H1 (cell line): Measurements from ENCODE around the gene SCNN1B. TPM values are rescaled to one million over a fixed set of nuclear protein-coding genes. Genes with fewer than 3 reads are reported as not detected.

ENCODE experiments used
- ATF3 ChIP-seq: IDR thresholded peaks from 2 replicates; pipeline ENCODE4 v1.6.1; 2011; ENCODE audit warnings: low read depth, mild to moderate bottlenecking, low read length; ENCODE audit not compliant: insufficient read depth
- JUN ChIP-seq: IDR thresholded peaks from 2 replicates; pipeline ENCODE4 v1.6.1; 2011; ENCODE audit warnings: low read depth, mild to moderate bottlenecking, improper control_type of control experiment, low read length
- KDM4A ChIP-seq: IDR thresholded peaks from one replicate; pipeline ENCODE4 v1.7.1; 2012; ENCODE audit warnings: low read depth, mild to moderate bottlenecking, moderate library complexity, low read length, inconsistent platforms; ENCODE audit not compliant: severe bottlenecking
- PHF8 ChIP-seq: fragments of 200-600 bp; sonication (generic); conservative IDR thresholded peaks from 2 replicates; pipeline ENCODE4 v1.7.1; 2012; ENCODE audit warnings: low read depth, mild to moderate bottlenecking, inconsistent platforms, low read length, moderate library complexity
- TEAD4 ChIP-seq: IDR thresholded peaks from 2 replicates; pipeline ENCODE4 v1.6.1; 2012; ENCODE audit warnings: low read depth, low read length, inconsistent platforms, mixed read lengths
- polyA plus RNA-seq, 7 experiments: library from polyadenylated mRNA; depleted of rRNA in 3 of 7; stranded (reverse) in 5 of 7; unstranded in 2 of 7; fragments of >200 nt in 5 of 7; fragments of 200-250 nt in 2 of 7; gene quantifications; 1 replicate in 5 of 7; 2 replicates in 1 of 7; 4 replicates in 1 of 7; pipeline versions ENCODE4 v1.2.1 to v1.2.3, GENCODE V29; 2011 to 2013; ENCODE audit warnings: missing spikeins in 2 of 7, mixed read lengths in 2 of 7
- total RNA-seq: library from RNA; stranded (reverse); fragmentation: NEBNext Ultra II Directional; extraction: Animal tissue kit (Norgen Biotek cat#: 25700); gene quantifications from 2 replicates; pipeline ENCODE4 v1.2.1, GENCODE V29; 2021

Gene SCNN1B
- total and polyA plus RNA-seq, 2 of the 8 experiments (the other 6 are each of a cell fraction or from before 2014, with no cell fraction given) = 0.20 to 0.95 TPM

DNA sequence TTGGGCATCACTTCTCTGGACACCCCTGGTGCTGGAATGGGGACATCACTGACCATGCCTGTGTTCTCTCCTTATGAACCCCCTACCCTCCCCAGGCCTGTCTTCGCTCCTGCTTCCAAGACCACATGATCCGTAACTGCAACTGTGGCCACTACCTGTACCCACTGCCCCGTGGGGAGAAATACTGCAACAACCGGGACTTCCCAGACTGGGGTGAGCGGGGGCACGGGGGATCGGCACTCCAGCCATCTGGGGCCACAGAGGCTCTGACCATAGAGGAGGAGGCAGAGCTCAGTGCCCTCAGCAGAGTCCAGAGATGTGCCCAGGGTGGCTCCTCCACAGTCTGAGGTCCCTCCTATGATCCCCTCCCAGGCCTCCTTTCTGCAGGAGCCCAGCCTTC, 73.5 kb downstream of the SCNN1B start (continued):
- TF ChIP-seq ATF3 (no peak), JUN (no peak), PHF8 (no peak), TEAD4 (no peak), KDM4A (no peak)
- TF ChIP-seq, all 59 proteins: peak for 0
